ENCODE measurements around the gene S100A12.

Gene S100A12

GRCh38 chr1:153397924-153398651, 22.7 kb upstream of the S100A12 start:
- no peak overlapping the region for H3K27ac ChIP-seq
- TF ChIP-seq CTCF (conservative IDR thresholded peaks at IDR 0.05) (no peak), ZFX (IDR thresholded peaks at IDR 0.05) (no peak)

DNA sequence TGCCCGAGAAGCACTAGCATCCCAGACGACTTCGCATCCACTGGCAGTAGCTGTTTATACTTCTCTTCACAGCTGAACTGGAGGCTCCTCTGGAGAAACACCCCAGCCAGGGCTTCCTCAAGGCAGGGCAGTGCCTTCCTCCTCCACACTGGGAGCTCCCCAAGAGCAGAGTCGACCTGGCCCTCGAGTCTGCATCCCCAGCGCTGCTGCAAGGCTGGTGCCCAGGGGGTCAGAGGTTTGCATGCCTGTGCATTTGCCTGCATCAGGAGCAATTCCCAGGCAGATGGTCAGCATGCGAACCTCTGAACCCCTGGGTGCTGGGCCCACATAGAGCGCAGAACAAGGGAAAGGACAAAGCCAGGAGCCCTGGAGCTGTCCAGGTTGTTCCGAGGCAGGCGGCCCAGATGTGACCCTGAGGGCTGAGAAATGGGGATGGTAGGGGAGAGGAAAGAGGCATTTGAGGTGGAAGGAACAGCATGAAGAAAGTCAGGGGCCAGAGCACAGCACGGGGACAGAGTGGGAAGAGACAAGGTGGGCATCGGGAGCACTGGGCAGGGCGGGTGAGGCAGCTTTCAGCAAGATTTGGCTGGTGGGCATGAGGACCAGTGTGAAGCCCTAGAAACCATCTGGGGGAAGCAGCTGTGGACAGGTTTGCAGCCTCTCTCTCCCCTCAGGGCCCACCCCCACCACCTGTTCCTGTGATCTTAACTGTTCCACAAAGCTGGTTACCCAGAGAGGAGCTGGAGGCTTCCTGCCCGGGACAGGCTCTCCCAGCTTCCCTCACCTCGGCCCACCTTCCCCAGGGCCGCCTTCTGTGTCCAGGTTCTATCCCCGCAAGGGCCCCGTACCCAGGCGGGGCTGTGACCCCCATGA, 21.9 kb upstream of the S100A12 start:
- H3K27ac ChIP-seq: no peak overlapping the region
- TF ChIP-seq ZFX (IDR thresholded peaks at IDR 0.05): no peak
- no peak for TF ChIP-seq CTCF (conservative IDR thresholded peaks at IDR 0.05)

DNA sequence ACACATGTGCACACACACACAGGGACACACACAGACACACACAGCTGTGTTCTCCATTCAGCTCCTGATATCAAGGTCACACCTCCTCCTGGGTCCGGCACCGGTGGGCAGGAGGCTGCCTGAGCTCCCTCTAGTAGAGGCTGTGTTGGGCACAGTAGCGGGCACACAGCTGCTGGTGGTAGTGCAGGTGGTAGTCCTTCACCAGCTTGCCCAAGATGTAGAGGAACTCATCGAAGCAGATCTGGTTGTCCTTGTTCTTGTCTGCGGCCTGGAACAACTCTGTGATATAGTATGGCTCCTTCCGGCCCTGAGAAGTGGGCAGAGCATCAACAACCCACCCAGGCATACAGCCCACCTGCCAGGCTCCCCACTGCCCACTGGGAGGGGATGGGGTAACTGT, 21.0 kb upstream of the S100A12 start:
- TF ChIP-seq CTCF (conservative IDR thresholded peaks at IDR 0.05): no peak
- no peak for TF ChIP-seq ZFX (IDR thresholded peaks at IDR 0.05)
- no peak overlapping the region for H3K27ac ChIP-seq

DNA sequence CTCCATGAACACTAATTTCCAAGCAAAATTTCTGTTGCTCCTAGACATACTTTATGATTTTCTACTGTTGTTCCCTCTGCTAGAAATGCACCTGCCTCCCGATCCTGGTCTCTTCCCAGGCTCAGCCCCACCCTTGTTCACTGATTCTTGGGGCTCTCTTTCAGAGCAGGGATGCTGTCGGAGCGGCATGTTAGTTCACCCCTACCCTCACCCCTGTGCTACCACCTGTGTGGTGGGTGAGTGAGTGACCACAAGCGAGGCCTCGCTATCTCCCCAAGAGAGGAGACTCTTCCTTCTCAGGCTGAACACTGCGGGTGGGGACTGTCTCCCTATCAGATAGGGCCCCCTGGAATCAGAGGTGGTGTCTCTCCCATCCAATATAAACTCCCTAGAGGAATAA, 20.4 kb upstream of the S100A12 start:
- no peak overlapping the region for H3K27ac ChIP-seq
- TF ChIP-seq ZFX (IDR thresholded peaks at IDR 0.05) (no peak), CTCF (conservative IDR thresholded peaks at IDR 0.05) (no peak)

GRCh38 chr1:153395136-153395685, 19.8 kb upstream of the S100A12 start:
- H3K27ac ChIP-seq: no peak overlapping the region
- TF ChIP-seq CTCF (conservative IDR thresholded peaks at IDR 0.05) (no peak), ZFX (IDR thresholded peaks at IDR 0.05) (no peak)

DNA sequence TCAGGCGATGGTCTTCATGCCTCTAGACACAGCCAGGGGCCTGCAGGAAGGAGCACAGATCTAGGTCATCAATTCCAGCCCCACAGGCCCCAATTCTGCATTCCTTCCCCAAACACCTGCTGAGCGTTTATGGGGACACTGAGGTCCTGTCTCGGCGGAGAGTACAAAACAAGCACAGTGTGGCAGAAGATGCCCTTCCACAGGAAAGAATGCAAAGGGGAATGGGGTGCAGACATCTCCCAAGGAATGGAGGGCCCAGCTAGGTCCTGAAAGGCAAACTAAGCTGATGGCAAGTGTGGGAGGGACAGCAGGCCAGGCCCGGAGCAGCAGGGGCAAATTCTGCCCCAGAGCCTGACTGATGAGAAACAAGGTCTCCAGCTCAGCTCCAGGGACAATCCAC, 19.0 kb upstream of the S100A12 start:
- no peak overlapping the region for H3K27ac ChIP-seq
- TF ChIP-seq ZFX (IDR thresholded peaks at IDR 0.05) (no peak), CTCF (conservative IDR thresholded peaks at IDR 0.05) (no peak)

GRCh38 chr1:153393926-153394325, 18.5 kb upstream of the S100A12 start:
- TF ChIP-seq ZFX (IDR thresholded peaks at IDR 0.05) (no peak), CTCF (conservative IDR thresholded peaks at IDR 0.05) (no peak)
- H3K27ac ChIP-seq: no peak overlapping the region

Data from C4-2B (cell line).